GM18907 (cell line): ENCODE data around the gene TLL1.

ENCODE experiments used
- ATAC-seq: cut with Tn5 transposase; IDR thresholded peaks from one replicate; pipeline ENCODE4 v1.9.1; 2021; ENCODE audit warnings: mild to moderate bottlenecking, moderate library complexity; ENCODE audit not compliant: unreplicated experiment

Gene TLL1

DNA sequence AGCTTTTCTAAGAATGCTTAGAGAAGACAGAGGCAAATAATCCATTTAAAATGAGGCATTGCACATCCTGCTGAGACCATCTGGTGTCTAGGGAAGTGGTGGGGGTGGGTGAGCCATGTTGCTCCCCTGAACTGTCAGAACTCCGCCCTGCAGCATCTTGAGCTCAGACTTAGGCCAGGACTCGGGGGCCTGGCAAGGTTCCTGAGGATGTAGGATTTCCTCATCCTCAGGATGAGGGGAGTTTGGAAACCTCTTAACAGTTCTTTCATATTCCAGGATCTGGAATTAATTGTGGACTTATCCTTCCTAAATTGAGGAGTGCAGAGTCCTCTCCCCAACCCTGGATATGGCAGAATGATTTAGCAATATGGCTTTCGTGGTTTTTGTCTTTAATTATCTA, 6.6 kb downstream of the TLL1 start:
- no peak for ATAC-seq

GRCh38 chr4:165894159-165894558, 21.1 kb downstream of the TLL1 start:
- ATAC-seq: no peak

DNA sequence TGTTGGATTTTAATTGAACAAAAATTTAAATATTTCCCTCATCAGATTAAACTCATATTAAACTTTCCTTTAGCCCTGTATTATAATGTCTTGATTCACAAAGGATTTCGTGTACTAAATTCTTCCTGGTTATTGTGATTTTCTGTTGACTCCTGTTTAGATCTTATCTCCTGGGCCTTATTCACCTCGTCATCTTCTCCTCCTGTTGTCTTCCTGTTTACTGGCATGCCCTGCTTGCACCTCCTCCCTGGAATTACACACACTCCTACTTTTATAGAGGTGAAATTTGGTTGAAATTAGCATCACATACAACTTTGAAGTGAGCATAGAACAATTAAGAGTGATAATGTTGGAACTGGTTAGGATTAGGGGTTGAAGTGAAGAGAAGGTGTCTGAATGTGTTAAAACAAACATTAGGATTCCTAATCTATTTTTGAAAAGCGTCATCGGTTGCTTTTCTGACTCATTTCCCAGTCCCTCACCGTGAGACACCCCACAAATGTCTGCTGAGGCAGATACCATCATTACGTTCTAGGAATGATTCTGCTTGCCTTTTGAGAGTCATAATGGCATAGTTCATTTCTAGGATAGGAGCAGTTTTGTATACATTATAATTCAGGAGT, 32.5 kb downstream of the TLL1 start:
- no peak for ATAC-seq

GRCh38 chr4:165906272-165906671, 33.2 kb downstream of the TLL1 start:
- no peak for ATAC-seq

GRCh38 chr4:165909947-165910346, 36.9 kb downstream of the TLL1 start:
- ATAC-seq: no peak

DNA sequence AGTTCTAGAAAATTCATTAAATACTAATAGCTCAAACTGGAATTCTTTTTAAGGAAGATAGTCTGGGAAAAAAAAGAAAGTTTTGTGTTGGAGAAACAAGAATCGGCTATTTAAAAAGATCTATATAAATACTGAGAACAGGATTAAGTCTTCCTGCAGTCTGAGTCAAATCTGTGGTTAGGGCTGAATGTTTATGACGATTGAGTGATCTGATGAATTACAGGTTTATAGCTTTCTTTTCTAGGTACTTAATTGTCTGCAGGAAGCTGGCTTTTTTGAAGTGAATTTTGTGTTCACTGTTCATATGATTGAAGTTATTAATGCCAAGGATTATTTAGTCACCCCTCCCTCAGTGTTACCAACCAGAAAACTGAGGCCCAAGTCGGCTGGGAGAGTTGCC, 42.2 kb downstream of the TLL1 start:
- ATAC-seq: no peak

DNA sequence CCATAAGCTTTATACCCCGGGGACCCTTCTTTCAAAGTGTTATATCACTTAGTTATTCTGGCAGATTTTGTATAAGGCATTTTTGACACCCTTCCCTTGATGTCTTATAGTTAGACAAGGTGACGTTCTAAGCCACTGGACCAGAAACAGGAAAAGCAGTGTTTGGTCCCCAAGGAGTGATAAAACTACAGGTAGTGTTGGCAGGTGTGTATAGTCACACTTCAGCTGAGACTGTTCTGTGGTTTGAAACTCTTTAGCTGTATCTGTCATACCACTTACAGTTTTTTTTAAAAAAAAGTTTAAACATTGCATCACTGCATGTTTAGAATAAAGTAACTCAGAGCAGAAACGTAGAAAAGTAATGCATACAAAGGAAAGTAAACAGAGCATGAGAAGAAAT, 48.5 kb downstream of the TLL1 start:
- no peak for ATAC-seq

DNA sequence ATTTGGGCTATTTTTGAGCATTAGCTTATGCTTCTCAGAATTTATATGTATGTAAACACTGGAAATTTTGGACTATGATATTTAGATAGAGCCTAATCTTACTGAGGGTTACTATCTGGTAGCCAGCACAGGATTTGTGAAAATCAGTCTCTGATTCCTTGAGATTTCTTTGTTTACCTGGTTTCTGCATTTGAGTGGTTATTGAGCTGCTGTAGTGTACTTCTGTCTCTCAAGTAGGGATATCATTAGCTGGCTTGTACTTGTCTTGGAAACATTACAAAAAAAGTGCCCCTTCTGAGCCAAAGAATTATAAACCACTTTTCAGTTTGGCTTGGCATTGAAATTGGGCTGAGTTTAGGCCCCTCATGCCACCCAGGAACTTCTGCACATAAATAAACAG, 49.7 kb downstream of the TLL1 start:
- no peak for ATAC-seq

- ATAC-seq: no peak
These were observed 53.3 kb downstream of the TLL1 start for GRCh38 chr4:165926307-165926706.

DNA sequence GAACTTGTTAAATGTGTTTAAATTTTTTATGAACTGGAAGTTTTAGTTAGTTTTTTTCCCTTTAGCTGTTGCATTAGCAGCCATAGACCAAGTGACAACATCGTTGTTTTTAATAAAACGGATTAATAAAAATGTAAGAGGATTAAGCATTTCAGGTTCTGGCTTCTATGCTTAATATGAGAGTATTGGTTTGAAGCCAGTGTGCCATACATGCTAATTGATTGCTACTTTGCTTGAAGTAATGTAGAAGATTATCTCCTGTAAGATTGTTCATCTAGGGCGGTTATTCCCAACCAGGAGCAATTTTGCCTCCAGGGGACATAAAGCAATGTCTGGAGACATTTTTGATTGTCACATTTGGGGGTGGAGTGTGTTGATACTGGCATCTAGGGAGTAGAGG, 54.3 kb downstream of the TLL1 start:
- no peak for ATAC-seq

- no peak for ATAC-seq
These were observed 54.8 kb downstream of the TLL1 start for GRCh38 chr4:165927815-165928214.

DNA sequence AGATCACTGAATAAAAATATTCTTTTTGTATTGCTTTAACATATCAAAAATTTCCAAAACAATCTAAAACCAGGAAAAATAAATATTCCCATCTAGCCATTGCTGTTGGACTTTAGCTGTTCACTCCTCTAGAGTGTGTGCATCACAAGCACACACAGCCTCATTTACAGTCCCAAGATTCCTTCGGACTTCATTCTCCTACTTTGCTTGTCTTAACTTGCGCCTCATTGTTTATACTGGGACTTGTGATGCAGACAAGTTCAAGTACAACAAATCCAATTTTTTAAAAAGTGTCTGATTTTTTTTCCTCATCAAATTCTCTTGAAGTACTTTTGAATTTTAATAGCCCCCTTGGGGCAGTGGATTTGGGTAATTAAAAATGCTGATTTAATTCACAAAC, 55.6 kb downstream of the TLL1 start:
- ATAC-seq: no peak

GRCh38 chr4:165929662-165930061, 56.6 kb downstream of the TLL1 start:
- no peak for ATAC-seq

DNA sequence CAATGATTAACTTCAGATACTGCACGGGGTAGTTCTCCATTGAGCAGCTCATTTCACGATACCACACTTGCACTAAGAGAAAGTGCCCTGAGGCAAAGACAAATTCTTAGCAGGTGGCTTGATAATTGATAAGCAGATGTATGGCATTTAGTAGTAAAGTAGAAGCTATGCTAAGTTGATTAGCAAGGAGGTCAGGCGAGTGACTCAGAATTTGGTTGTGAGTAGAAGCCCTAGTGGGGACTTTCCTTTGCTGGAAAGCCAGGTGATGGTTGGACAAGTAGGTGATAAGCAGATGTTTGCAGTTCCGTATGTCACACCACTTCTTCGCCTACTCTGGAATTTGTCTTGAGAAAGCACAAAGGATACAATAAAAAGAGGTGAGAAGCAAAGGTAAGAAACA, 58.7 kb downstream of the TLL1 start:
- ATAC-seq: no peak

GRCh38 chr4:165944900-165945299, 71.9 kb downstream of the TLL1 start:
- no peak for ATAC-seq

- ATAC-seq: no peak
These were observed 73.0 kb downstream of the TLL1 start for GRCh38 chr4:165945991-165946390.

GRCh38 chr4:165947019-165947418, 74.0 kb downstream of the TLL1 start:
- ATAC-seq: no peak

DNA sequence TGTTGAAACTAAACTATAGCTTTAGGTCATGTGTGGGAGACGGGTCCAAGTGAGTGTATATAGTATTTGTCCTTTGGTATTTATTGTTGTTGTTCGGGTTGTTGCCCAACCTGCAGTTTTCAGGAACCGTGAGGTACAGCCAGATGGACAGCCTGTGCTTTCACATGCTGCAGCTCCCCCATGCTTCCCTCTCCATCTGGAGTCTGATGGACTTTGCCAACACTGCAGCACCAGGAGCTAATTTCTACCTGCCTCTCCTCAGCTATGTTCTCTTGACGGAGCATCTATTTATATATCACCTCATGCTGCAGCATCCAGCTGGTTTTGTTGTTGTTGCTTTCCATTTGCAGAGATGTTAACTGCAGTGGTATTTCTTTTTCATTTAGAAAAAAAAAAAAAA, 80.1 kb downstream of the TLL1 start:
- ATAC-seq: no peak

DNA sequence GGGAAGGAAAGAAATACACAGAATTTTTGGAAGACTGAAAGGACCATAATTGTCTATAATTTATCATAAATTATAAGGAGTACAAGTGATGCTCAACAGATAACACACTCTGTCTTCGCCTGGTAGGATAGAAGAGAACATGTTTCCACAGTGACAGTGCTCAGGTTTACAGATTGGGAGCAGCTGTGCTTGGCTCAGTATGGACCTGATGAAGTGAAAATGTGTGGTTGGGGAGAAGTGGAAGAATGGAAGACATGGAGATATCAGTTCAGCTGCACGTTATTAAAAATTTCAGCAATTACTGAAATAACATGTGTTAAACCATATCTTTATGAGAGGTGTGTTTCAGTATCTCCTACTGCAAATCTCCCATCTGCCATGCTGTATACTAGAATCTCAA, 90.6 kb downstream of the TLL1 start:
- no peak for ATAC-seq

DNA sequence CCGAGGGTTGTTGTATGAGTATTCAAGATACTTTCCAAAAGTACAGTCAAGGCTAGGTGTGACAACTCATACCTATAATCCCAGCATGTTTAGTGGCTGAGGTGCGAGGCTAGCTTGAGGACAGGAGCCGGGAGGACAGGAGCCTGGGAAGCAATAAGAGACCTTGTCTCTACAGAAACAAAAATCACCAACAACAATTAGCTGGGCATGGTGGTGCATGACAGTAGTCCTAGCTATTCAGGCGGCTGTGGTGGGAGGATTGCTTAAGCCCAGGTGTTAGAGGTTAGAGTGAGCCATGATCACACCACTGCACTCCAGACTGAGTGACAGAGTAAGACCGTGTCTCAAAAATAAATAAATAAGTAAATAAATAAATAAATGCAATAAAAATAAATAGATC, 91.6 kb downstream of the TLL1 start:
- ATAC-seq: no peak

DNA sequence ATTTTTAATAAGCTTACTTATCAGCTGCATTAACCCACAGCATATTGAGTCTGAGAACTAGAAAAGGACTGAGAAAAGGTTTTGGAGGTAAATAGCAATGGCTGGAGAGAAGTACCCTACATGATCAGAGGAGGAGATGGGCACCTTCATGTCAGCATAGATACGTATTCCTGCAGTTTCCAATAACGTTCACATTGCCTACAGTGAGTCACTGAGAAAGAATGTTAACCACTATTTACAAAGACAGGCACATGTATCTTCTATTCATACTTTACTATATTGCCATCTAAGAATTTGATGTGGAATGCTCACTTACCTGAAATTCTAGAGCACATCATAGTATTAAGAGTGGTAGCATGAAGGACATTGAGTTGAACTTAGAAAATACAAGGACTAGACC, 92.5 kb downstream of the TLL1 start:
- ATAC-seq: no peak

DNA sequence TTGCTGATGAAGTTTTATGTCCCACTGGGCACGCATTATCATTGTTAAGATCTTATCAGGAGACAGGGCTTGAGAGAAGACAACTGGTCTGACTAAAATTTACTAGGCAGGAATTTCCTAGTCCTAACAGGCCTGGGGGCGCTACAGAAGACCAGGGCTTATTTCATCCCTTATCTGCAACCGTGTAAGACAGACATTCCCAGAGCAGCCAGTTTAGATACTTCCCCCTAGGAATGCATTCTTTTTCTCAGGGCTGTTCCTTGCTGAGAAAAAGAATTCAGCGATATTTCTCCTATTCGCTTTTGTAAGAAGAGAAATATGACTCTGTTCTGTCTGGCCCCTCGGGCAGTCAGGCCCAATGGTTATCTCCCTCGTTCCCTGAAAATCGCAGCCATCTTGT, 93.8 kb downstream of the TLL1 start:
- ATAC-seq: no peak

DNA sequence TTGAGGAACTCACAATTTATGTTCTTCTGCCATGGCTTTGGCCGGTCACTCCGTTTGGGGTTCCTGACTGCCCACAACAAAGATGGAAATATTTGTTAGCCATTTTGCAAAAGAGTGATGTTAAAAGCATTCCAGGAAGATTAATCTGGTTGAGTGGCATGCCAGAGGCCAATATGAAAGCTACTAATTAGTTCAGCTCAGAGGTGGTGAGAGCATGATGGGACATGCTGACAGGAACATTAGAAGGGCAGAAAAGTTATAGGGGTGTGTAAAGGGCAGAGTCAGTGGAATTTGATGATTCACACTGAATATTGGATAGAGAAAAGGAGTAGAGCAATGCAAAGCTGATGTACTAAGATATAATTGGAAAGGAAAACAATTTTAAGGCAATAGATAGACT, 94.4 kb downstream of the TLL1 start:
- no peak for ATAC-seq
